Esophagus muscularis mucosa (tissue), 4 donors: ENCODE measurements around the gene HDGFL2.

Source experiments
- EP300 ChIP-seq: sonication (generic); formaldehyde crosslinking; IDR thresholded peaks from one replicate; pipeline ENCODE4 v1.6.1; 2017; ENCODE audit warnings: antibody characterized with exemption
- POLR2A ChIP-seq: fragments of 450-650 bp; IDR thresholded peaks from one replicate; pipeline ENCODE4 v1.6.1; 2017; ENCODE audit warnings: antibody characterized with exemption, moderate library complexity, mild to moderate bottlenecking, low read depth
- POLR2AphosphoS5 ChIP-seq, 2 donors: sonication (generic); formaldehyde crosslinking; IDR thresholded peaks; one replicate each; pipeline ENCODE4 v1.6.1; 2017; ENCODE audit warnings: antibody characterized with exemption in 2 of 2
- TF ChIP-seq, protein P1 (sequence below), 3 experiments: fragments of 200-600 bp in 2 of 3; fragments of 450-650 bp in 1 of 3; sonication (generic) in 2 of 3; IDR thresholded peaks; one replicate each; pipeline ENCODE4 v1.5.1; 2017 to 2019; ENCODE audit warnings: antibody characterized with exemption in 3 of 3, mild to moderate bottlenecking in 2 of 3, moderate library complexity in 1 of 3

DNA sequence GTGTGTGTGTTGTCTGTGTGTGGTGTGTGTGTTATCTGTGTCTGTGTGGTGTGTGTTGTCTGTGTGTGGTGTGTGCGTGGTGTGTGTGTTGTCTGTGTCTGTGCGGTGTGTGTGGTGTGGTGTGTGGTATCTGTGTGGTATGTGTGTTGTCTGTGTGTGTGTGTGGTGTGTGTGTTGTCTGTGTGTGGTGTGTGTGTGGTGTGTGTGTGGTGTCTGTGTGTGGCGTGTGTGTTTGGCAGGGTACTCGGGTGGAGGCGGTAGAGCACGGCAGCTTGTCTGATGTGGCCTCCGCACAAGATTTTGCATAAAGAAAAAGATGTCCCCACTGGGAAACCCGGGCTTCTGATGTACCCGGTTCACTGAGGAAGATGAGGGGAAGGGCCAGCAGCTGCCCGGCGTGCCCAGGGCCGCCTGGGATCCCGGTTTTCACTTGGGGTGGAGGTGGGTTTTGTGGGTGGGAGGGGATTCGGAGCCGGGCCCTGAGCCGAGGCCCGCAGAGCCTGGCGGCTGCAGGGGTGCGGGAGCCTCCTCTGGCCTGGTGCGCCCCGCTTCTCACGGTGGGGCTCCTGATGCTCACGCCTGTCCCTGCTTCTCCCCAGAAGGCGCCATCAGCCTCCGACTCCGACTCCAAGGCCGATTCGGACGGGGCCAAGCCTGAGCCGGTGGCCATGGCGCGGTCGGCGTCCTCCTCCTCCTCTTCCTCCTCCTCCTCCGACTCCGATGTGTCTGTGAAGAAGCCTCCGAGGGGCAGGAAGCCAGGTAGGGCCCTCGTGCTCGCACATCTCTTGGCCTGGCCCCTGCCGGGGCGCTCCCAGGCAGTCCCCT is 21.2 kb downstream of the HDGFL2 start:
- TF ChIP-seq, protein P1, sequence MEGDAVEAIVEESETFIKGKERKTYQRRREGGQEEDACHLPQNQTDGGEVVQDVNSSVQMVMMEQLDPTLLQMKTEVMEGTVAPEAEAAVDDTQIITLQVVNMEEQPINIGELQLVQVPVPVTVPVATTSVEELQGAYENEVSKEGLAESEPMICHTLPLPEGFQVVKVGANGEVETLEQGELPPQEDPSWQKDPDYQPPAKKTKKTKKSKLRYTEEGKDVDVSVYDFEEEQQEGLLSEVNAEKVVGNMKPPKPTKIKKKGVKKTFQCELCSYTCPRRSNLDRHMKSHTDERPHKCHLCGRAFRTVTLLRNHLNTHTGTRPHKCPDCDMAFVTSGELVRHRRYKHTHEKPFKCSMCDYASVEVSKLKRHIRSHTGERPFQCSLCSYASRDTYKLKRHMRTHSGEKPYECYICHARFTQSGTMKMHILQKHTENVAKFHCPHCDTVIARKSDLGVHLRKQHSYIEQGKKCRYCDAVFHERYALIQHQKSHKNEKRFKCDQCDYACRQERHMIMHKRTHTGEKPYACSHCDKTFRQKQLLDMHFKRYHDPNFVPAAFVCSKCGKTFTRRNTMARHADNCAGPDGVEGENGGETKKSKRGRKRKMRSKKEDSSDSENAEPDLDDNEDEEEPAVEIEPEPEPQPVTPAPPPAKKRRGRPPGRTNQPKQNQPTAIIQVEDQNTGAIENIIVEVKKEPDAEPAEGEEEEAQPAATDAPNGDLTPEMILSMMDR (IDR thresholded peaks at IDR 0.05) = no peak
- TF ChIP-seq EP300 (no peak), POLR2AphosphoS5 (IDR thresholded peaks at IDR 0.05) (no peak), POLR2A (no peak)
